Neural progenitor cell (in vitro differentiated cells): ENCODE data around the gene ARHGAP8.

Source experiments
- EZH2 ChIP-seq: fragments of 200-600 bp; sonication (generic); IDR thresholded peaks from 2 replicates; pipeline ENCODE4 v1.6.1; 2017; ENCODE audit warnings: antibody characterized with exemption, mild to moderate bottlenecking, moderate library complexity
- TF ChIP-seq, protein P1 (sequence below): fragments of 200-600 bp; sonication (generic); IDR thresholded peaks from 2 replicates; pipeline ENCODE4 v1.5.1; 2017; ENCODE audit warnings: antibody characterized with exemption, mild to moderate bottlenecking

DNA sequence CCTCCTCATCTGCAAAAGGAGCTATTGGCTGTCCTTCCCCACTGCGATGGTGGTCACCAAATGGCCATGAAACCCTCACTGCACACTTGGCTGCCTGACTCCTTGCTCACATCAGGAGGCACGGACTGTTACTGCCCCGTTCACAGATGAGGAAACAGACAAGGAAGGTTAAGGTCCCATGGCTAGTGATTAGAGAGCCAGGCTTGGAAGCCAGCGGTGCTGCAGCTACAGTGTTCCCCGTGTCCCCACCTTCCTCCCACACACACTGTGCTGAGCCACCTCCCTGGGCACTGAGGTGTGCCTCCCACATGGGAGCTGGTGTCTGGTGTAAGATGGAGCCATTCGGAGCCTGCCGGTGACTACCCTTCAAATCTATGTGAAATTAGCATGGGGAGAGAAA is 2.6 kb downstream of the ARHGAP8 start:
- TF ChIP-seq, protein P1, sequence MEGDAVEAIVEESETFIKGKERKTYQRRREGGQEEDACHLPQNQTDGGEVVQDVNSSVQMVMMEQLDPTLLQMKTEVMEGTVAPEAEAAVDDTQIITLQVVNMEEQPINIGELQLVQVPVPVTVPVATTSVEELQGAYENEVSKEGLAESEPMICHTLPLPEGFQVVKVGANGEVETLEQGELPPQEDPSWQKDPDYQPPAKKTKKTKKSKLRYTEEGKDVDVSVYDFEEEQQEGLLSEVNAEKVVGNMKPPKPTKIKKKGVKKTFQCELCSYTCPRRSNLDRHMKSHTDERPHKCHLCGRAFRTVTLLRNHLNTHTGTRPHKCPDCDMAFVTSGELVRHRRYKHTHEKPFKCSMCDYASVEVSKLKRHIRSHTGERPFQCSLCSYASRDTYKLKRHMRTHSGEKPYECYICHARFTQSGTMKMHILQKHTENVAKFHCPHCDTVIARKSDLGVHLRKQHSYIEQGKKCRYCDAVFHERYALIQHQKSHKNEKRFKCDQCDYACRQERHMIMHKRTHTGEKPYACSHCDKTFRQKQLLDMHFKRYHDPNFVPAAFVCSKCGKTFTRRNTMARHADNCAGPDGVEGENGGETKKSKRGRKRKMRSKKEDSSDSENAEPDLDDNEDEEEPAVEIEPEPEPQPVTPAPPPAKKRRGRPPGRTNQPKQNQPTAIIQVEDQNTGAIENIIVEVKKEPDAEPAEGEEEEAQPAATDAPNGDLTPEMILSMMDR, result no peak
- no peak for TF ChIP-seq EZH2
